ENCODE results near the gene RHPN2.
"Not testable (repeated sequence)": the region's sequence is repeated elsewhere in the genome, so short reads cannot be mapped to it uniquely, and the experiment has no call there.

RHPN2 gene

GRCh38 chr19:32979807-32980206, 84.9 kb downstream of the RHPN2 start:
- H3K4me3 ChIP-seq (ENCODE audit: low read depth, low read length): not testable (repeated sequence)

GRCh38 chr19:32977813-32978212, 86.9 kb downstream of the RHPN2 start:
- H3K4me3 ChIP-seq (ENCODE audit: low read depth, low read length): not testable (repeated sequence)

- H3K4me3 ChIP-seq (ENCODE audit: low read depth, low read length): no peak overlapping the region
These were observed 87.4 kb downstream of the RHPN2 start for GRCh38 chr19:32977280-32977679.

GRCh38 chr19:32976223-32976805, 88.4 kb downstream of the RHPN2 start:
- H3K4me3 ChIP-seq (ENCODE audit: low read depth, low read length): no peak overlapping the region

DNA sequence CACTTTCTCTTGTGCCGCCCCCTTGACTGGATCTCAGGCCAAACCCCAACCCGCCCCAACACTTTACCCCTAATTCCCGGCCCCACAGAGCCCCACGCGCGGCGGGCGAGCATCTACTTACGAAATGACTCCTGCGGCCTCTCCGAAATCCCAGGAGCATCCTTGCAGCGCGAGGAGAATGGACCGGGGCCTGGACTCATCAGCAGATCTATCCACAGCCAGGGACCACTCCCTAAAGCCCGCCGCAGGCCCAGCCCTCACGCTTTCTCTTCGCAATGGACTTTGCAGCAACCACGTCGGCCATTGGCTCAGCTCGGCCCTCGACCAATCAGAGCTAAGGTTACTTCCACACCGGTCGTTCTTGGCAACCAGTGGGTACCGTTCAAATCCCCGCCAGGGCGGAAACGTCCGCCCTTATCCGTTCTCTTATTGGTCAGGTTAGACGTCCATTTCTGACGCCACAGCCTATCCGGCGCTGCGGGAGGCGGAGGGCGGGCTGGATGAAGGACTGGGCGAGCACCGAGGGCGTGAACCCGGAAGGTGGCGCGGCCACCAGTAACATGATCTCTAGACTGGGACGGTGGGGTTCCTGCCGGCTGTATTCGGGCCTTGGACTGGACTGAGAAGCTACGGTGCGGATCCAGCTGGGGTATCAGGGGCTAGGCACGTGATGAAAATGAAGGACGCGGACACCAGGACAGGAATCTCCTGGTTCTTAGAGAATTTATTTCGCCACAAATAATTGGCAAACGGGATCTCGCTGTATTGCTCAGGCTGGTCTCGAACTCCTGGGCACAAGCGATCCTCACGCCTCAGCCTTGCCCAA, 92.8 kb downstream of the RHPN2 start, which contains the start of the genes CEP89 and FAAP24:
TSS of gene CEP89 (minus strand) at position 244 of the 826 bp plus-strand sequence. CDS start at position 160, 84 bp downstream.
TSS of gene FAAP24 (plus strand) at position 528 of the 826 bp plus-strand sequence. CDS start 955 bp downstream, outside the sequence.
- peak within 1 kb of the TSS; percentile 78 for H3K4me3 ChIP-seq (ENCODE audit: low read depth, low read length)

DNA sequence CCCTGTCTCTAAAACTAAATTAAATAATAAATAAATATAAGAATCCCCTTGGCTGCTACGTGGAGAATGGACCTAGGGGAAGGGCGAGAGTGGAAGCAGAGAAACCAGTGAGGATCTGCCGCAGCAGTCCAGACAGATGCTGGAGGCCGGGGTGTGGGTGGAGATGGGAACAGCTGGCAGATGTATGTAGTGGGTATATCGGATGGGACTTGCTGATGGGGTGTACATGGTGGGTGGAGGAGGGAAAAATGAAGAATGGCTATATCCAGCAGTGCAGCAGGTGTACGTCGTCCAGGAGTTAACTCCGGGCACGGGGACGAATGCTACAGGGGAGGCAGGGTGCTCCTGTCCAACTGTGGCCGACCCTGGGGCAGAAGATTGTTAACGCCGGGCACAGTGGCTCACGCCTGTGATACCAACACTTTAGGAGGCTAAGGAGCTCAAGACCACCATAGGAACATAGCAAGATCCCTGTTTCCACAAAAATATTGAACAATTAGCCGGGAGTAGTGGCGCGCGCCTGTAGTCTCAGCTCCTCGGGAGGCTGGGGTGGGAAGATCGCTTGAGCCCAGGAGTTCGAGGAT, 93.6 kb downstream of the RHPN2 start:
- H3K4me3 ChIP-seq (ENCODE audit: low read depth, low read length): peak overlapping the region; percentile 78

GRCh38 chr19:32969549-32969948, 95.1 kb downstream of the RHPN2 start:
- no peak overlapping the region for H3K4me3 ChIP-seq (ENCODE audit: low read depth, low read length)

GRCh38 chr19:32966750-32967149, 97.9 kb downstream of the RHPN2 start:
- H3K4me3 ChIP-seq (ENCODE audit: low read depth, low read length): no peak overlapping the region

- H3K4me3 ChIP-seq (ENCODE audit: low read depth, low read length): no peak overlapping the region
These were observed 119.4 kb downstream of the RHPN2 start for GRCh38 chr19:32945260-32945659.

- not testable (repeated sequence) for H3K4me3 ChIP-seq (ENCODE audit: low read depth, low read length)
These were observed 123.4 kb downstream of the RHPN2 start for GRCh38 chr19:32941273-32941672.

DNA sequence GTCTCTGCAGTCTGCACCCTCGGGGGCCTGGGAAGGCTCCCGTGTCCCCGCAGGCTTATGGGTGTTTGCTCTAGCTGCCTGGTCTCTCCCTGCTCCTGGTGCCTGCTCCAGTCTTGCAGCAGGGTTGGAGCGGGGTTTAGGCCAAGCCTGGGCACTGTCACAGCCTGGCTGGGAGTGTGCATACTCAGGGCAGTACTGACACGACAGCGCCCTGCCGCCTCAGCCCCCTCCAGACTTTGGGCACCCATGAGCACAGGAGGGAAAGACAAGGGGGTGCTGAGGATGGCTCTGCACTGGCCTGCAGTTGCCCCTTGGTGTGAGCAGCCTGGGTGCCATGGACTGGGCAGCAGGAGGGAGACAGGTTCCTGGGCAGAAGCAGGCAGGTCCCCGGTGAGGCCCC, 128.6 kb downstream of the RHPN2 start:
- no peak overlapping the region for H3K4me3 ChIP-seq (ENCODE audit: low read depth, low read length)

GRCh38 chr19:32935629-32936028, 129.1 kb downstream of the RHPN2 start:
- H3K4me3 ChIP-seq (ENCODE audit: low read depth, low read length): no peak overlapping the region

GRCh38 chr19:32933571-32933970, 131.1 kb downstream of the RHPN2 start:
- no peak overlapping the region for H3K4me3 ChIP-seq (ENCODE audit: low read depth, low read length)

DNA sequence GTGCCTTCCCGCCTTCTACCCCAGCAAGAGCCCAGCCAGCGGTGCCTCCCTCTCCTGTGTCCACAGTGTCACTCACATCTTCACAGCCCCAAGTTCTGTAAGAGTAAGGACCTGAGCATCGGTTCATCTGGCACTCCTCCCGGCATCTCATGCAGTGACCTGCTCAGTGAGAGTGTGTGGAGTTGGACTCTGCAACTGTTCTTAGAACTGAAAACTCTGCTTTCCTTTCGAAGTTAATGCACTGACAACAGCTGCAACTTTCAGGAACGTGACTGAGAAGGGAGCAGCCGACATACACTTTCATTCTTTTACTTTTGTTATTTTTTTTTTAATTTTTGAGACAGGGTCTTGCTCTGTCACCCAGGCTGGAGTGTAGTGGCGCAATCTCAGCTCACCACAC, 134.1 kb downstream of the RHPN2 start:
- H3K4me3 ChIP-seq (ENCODE audit: low read depth, low read length): no peak overlapping the region

- H3K4me3 ChIP-seq (ENCODE audit: low read depth, low read length): no peak overlapping the region
These were observed 135.9 kb downstream of the RHPN2 start for GRCh38 chr19:32928806-32929205.

All from iPS-11a (cell line).